Body of pancreas (tissue), 4 donors: ENCODE measurements around the gene RREB1.

Experiments used
- CTCF ChIP-seq, 7 experiments: fragments of 450-650 bp in 4 of 7; fragments of 200-600 bp in 3 of 7; sonication (generic) in 3 of 7; IDR thresholded peaks; one replicate each; pipeline ENCODE4 v1.5.1; 2016 to 2019; ENCODE audit warnings: antibody characterized with exemption in 7 of 7
- POLR2A ChIP-seq, 3 donors: fragments of 450-650 bp; IDR thresholded peaks; one replicate each; pipeline ENCODE4 v1.6.1; 2016; ENCODE audit warnings: antibody characterized with exemption in 3 of 3, mild to moderate bottlenecking in 2 of 3

GRCh38 chr6:7230327-7230691 is 122.5 kb downstream of the RREB1 start:
- TF ChIP-seq CTCF (IDR thresholded peaks at IDR 0.05) (no peak), POLR2A (IDR thresholded peaks at IDR 0.05) (no peak)
